Fibroblast of the aortic adventitia (primary cell): ENCODE data around the gene ALDH1A1. TPM values are rescaled to one million over a fixed set of nuclear protein-coding genes. Genes with fewer than 3 reads are reported as not detected.

ENCODE experiments used
- DNase-seq: peaks from one replicate; pipeline ENCODE4 v3.0.0-alpha.2; 2010; ENCODE audit warnings: low read depth
- H3K4me3 ChIP-seq: 2 replicates; pipeline ENCODE4 v1.5.1; 2011; ENCODE audit warnings: low read depth, mild to moderate bottlenecking, control low read depth, low read length, moderate library complexity
- CTCF ChIP-seq: IDR thresholded peaks from 2 replicates; pipeline ENCODE4 v1.5.1; 2011; ENCODE audit warnings: mild to moderate bottlenecking, low read length, control low read depth, inconsistent platforms; ENCODE audit not compliant: insufficient read depth
- total RNA-seq: library from RNA; depleted of rRNA; stranded (reverse); fragments of >200 nt; gene quantifications from 2 replicates; pipeline ENCODE4 v1.2.3, GENCODE V29; 2012; ENCODE audit warnings: low replicate concordance

The ALDH1A1 gene
- total RNA-seq, 1 donor, result 8.8 TPM

DNA sequence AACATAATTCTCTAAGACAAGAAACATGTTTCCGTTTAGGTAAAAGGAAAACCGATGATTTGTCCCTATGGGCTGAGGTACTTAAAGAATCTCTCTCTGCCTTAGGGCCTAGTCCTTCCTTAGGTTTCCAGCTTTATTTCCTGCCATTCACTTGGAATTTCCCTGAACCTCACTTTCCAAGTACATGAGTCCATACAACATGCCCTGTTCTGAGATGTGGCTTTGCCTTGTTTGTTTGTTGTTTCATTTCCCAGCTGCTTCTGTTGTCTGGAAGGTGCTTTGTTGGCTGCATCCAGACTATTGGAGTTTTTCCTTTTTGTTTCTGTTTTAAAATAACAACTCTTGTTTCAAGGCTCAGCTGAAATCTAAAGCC lies 95.2 kb downstream of the ALDH1A1 start:
- no peak overlapping the region for H3K4me3 ChIP-seq
- TF ChIP-seq CTCF, result no peak
- no peak for DNase-seq

GRCh38 chr9:72856972-72857623 lies 95.8 kb downstream of the ALDH1A1 start:
- DNase-seq, result peak; percentile 85
- peak; percentile 72 for TF ChIP-seq CTCF
- no peak overlapping the region for H3K4me3 ChIP-seq

GRCh38 chr9:72855890-72856523 lies 96.8 kb downstream of the ALDH1A1 start:
- no peak for TF ChIP-seq CTCF
- no peak for DNase-seq
- H3K4me3 ChIP-seq, result no peak overlapping the region

GRCh38 chr9:72855321-72855720 lies 97.5 kb downstream of the ALDH1A1 start:
- H3K4me3 ChIP-seq, result no peak overlapping the region
- DNase-seq, result no peak
- TF ChIP-seq CTCF, result no peak

Other genes with a start within 250 kb of the ALDH1A1 start
- 923 and 1,627 TPM in 2 replicates for gene ANXA1, start 198.8 kb upstream of the ALDH1A1 start, total RNA-seq